ENCODE results near the gene MAGEE2.
A peak's percentile ranks its signal among the peaks of the same experiment; 100 is the strongest.
"Not testable (repeated sequence)": the region's sequence is repeated elsewhere in the genome, so short reads cannot be mapped to it uniquely, and the experiment has no call there.

The MAGEE2 gene, protein sequence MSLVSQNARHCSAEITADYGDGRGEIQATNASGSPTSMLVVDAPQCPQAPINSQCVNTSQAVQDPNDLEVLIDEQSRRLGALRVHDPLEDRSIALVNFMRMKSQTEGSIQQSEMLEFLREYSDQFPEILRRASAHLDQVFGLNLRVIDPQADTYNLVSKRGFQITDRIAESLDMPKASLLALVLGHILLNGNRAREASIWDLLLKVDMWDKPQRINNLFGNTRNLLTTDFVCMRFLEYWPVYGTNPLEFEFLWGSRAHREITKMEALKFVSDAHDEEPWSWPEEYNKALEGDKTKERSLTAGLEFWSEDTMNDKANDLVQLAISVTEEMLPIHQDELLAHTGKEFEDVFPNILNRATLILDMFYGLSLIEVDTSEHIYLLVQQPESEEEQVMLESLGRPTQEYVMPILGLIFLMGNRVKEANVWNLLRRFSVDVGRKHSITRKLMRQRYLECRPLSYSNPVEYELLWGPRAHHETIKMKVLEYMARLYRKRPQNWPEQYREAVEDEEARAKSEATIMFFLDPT

DNA sequence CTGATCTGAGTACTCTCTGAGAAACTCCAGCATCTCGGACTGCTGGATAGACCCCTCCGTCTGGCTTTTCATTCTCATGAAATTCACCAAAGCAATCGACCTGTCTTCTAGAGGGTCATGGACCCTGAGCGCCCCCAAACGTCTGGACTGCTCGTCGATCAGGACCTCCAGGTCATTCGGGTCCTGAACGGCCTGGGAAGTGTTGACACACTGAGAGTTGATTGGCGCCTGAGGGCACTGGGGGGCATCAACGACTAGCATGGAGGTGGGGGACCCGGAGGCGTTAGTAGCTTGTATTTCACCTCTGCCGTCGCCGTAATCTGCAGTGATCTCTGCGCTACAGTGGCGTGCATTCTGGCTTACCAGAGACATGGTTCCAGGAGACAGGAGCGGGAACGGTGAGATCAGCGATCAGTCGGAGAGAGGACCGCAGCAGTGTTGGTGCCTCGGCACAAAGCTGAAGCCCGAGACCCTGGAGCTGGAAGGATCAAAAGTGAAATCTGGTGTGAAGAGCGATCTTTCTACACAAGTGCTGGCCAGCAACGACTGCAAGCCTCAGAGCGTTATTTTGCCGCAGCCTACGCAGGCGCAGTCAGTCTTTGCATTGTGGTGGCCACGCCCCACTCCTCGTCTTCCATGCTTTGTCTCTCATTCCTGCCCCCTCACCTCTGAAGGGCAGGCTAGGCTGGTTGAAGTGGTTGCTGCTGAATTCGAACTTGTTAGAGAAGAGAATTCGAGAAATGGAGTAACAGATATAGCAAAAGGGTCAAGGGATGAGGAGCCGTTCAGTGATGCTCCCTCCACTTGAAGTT lies at the start of gene MAGEE2:
TSS of gene MAGEE2 (minus strand) at position 575 of the 812 bp plus-strand sequence. CDS start at position 372, 203 bp downstream.
- DNase-seq (ENCODE audit: low spot score): peak; percentile 26

DNA sequence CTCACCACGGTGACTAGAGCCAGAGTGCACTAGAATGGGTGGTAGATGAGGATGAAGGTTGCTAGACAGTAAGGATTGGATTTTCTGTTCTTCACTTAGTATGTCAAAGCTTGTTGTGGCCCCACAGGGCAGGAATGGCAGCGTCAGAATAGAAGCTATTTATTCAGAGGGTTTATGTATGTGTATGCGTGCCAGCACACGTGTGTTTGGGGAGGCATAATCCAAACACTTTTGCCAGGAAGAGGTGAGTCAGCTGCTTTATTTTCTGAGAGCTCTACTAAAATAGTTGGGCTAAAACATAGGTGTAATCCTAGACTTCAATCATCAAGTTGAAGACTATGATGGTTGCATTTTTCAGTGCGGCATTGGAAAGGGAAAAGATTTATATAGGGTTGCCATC lies 1.2 kb upstream of the MAGEE2 start:
- DNase-seq (ENCODE audit: low spot score): no peak

DNA sequence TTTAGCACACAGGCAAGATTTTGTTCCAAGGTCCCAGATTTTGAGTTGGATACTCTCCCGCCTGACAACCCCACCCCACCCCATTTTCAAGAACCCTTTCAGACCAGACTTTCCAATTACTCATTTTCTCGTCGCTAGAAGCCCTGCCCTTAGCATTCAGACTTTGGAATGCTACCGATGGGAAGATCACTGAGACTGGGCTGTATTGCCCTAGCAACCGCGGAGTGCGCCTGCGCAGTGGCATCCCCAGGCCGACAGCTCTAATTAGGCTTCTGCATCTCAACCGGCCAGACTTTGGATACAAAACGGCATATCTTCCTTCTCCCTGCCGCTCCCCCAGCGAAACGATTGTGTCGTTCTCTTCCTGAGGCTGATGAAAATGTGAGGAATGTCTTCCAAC lies 3.4 kb downstream of the MAGEE2 start:
- DNase-seq (ENCODE audit: low spot score): peak; percentile 38

DNA sequence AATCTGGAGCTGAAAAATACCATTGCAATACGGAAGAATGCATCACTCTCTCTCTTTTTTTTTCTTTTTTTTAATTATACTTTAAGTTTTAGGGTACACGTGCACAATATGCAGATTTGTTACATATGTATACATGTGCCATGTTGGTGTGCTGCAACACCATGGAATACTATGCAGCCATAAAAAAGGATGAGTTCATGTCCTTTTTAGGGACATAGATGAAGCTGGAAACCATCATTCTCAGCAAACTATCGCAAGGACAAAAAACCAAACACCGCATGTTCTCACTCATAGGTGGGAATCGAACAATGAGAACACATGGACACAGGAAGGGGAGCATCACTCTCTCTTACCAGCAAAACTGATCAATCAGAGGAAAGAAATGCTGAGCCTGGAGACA lies 17.0 kb downstream of the MAGEE2 start:
- not testable (repeated sequence) for DNase-seq (ENCODE audit: low spot score)

DNA sequence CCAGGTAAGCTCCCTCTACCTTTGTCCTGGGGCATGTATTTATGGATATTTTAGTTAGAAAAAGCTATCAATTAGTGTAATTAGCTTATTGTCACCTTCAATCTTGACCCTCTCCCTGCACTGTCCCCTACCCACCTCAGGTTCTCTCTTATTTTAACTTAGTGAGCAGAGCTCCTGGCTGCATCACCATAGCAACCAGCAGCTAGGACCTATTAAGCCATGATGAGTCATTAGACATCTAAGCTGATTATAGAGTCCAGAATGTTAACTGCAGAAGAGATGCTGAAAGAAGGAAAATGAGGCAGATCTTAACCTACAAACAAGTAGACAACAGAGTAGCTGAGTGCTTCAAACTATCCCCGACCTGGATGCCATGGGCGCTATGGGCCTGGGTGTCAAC lies 36.6 kb downstream of the MAGEE2 start:
- DNase-seq (ENCODE audit: low spot score): no peak

DNA sequence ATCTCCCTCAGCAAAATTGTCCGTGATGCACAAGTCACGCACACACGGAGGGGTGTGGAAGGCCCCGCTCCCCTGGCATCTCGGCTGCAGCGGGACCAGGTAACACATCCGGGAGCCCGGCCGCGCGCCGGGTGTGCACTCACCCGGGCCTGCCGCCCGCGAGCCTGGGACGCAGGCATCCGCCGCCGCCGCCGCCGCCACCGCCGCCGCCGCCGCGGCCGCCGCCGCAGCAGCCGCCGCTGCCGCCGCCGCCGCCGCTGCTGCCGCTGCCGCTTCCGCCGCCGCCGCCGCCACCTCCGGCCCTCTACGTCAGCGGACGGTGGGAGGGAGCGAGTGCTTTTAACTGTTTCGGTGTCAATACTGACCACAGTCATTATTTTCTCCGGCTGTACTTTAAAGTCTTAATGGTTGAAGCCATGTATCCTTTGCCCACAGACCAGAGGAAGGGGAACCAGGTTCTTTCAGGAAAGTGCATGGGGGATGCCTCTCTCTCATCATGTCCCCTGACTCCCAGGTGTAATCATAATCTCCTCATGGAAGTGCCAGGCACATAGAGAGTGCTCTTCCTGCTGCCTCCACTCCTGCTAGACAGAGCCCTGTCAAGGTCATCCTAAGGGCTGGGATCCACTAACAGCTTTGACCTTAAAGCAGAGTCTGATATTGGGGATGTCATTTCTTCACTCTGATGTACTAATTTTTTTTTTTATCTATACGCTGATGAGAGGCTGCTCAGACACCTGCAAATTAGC lies 38.0 kb downstream of the MAGEE2 start:
- no peak for DNase-seq (ENCODE audit: low spot score)
